Ammon's horn (tissue), 1 donor: ENCODE measurements around the gene FHOD3.
"Not testable (repeated sequence)": the region's sequence is repeated elsewhere in the genome, so short reads cannot be mapped to it uniquely, and the experiment has no call there.

Experiments used
- DNase-seq: peaks from one replicate; pipeline ENCODE4 v3.0.0-alpha.2; 2016; ENCODE audit warnings: low spot score

FHOD3 gene

GRCh38 chr18:36350251-36350651 is 52.7 kb downstream of the FHOD3 start:
- no peak for DNase-seq

GRCh38 chr18:36350839-36351469 is 53.4 kb downstream of the FHOD3 start:
- DNase-seq = no peak

DNA sequence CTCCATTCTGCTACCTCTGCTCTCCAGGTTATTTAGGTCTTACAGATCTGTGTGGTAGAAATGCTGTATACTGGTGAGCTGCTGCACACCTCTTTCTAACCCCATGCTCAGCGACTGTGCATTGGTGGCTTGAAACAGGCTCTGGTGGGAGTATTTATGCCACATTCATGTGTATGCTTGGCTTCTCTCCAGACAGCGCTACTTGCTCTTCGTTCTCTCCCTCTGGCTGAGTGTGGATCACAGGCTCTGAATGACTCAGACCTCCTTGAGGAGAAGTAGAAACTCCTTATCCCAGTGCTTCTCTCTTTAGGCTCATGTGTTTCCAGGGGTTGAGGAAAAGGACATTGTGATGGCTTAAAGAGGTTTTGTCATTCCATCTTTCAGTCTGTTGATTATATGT is 54.9 kb downstream of the FHOD3 start:
- DNase-seq = peak; percentile 62

DNA sequence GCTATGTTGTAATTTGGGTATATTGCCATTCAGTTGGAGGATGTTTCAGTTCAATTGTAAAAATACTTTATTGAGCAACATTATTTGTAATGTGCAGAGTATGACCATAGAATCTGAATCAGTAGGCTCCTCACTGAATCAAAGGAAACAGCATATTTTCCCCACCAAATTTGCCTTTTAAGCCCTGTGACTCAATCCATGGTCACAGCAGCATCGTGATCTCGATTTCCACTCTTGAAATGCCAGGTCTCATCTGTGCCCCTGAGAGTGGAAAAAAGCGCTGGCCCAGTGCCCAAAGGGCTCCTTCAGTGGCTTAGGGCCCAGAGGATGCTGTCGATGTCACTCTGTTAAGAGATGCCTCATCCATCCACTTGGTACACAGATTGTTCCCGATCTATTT is 57.5 kb downstream of the FHOD3 start:
- no peak for DNase-seq

DNA sequence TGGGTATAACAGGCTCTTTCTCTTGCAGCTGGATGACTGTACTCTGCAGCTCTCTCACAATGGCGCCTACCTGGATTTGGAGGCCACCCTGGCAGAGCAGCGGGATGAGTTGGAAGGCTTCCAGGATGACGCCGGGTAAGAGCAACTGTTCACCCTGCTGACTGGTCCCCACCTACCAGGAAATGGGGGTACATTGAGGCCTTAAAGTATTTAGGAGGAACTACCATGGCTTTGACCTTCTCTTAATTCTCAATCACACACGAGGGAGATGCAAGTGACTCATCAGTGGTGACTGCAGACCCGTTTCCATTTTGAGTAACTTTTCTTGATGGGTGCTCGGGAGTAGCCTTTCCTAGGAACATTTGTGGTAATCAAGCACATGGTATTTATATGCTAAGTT is 58.0 kb downstream of the FHOD3 start:
- no peak for DNase-seq

DNA sequence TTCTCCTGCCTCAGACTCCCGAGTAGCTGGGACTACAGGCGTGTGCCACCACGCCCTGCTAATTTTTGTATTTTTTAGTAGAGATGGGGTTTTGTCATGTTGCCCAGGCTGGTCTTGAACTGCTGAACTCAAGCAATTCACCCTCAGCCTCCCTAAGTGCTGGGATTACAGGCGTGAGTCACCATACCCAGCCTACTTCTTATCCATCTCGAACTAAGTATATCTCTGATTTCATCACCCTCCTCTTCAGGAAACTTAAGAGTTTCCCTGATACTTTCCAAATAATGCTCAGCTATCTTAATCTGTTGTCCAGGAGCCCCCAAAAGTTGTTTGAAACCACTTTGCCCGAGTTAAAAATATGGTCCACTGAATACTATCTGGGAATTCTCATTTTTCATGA is 59.2 kb downstream of the FHOD3 start:
- not testable (repeated sequence) for DNase-seq

GRCh38 chr18:36358141-36358540 is 60.6 kb downstream of the FHOD3 start:
- DNase-seq = no peak

DNA sequence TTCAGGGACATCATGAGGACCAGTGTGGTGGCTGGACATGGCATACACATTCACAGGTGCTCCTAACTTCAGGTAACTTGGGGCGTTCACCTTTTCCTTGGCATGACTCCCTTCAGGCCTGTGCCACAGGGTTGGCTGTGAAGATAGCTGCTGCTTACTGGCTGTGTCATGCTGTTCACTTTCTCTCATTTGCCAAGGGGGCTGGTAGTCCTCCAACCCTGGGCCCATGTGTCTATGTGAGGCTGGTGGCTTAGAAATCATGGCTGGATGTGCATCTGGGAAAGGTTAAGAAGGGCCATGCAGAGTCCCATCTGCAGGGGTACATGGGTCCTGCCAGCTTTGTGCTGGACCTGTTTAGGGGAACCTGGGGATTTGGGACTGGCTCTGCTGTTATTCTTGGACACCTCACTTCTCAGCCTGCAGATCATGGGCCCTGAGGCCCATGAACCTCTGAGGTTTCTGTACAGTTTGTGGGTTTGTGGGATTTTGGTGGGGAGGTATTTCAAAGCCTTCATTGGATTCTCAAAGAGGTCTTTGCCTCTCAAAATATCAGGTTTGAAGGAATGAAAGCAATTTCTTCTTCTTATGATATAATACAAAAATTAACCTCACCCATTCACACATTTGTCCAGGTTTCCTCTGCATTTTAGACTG is 62.9 kb downstream of the FHOD3 start:
- DNase-seq = no peak

DNA sequence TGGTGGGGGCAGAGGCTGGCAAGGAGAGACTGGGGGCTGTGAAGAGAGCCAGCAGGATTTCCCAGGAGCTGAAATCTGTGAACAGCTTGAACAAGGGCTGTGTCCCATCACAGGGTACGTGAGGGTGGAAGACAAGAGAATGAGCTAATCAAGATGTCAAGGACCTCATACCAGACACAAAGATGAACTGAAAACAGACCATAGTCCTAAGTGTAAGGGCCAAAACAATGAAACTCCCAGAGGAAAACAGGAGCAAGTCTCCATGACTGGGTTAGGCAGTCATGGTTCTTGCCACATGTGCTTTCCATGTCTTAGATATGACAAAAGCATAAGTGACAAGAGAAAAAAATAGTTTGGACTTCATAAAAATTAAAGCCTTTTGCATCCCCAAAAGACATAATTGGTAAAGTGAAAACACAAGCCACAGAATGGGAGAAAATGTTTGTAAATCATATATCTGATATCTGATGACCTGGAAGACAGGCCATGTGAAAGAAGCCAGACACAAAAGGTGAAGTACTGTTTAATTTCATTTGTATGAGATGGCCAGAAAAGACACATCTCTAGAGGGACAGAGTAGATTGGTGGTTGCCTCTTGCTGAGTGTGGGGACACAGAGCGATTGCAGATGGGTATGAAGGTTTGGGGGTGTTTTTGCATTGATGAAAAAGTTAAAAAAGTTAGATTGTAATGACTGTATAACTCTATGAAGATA is 67.6 kb downstream of the FHOD3 start:
- no peak for DNase-seq

DNA sequence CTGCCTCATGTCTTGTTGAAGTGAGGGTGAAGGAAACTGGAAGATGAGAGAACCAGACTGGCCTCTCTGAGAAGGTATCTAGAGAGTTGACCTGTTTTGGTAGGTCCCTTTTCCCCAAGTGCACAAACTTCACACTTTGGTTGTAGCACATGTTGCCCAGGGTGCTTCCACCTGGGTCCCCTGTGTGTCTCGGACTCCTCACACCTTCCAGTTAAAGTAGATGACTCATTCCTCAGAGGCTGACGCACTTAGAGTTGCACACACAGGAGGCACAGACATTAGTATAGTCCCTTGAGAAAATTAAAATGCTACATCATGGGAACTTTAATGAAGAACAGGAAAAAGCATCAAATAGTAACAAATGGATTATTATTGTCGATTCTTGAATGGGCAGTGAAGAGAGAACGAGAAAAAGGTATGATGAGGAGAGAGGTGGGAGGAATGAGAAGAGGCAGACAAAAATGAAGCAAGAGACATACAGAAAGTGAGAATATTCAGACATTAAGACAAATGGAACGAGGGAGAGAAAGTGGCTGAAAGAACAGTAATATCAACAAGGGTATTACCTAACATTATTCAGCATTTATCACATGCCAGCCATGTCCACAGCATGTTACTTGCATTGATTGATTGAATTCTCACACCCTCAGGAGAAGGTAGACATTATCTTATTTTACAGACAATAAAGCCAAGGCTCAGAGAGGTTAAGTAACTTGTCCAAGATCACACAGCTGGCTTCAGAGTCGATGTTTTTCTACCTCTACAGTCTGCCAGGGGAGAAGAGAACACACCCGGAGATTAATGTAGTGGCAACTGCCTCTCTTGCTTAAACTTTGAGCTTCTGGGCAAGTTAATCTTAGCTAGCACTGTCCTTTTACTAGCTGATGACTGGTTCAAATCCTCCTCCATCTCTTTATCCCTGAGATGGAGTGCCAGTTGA is 68.6 kb downstream of the FHOD3 start:
- DNase-seq = no peak

DNA sequence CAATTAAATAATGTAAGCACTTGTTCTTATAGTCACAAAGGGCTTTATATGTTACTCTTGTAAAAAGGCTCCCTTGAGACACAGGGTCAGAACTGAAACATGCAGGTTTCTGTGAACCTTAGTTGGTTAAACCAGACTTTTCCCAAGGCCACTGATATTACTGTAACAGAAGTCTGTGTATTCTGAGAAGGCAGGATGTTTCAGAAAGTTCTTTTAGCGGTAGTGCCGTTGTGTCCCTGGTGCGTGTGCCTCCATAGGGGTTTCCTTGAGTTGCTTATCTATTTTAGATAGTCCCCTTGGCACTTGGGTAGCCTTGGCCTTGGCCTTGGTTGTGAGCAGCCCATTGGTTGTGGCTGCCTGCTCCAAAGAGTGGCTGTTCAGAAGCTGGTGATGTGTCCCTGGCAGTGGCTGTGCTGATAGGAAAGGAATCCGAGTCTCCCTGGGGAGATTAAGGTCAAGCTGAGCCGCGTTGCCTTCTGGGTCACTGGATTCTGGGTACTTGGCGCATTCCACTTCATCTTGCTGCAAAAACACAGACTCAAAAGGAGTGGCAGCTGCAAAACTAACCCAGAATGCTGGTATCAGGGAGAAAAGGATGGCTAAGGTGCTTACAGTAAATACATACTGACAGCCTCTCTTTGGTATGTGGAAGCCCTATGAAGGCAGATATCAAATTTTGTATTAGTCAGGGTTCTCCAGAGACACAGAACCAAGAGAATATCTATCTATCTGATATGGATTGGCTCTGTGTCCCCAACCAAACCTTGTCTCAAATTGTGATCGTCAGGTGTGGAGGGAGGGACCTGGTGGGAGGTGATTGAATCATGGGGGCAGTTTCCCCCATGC is 69.7 kb downstream of the FHOD3 start:
- DNase-seq = no peak

DNA sequence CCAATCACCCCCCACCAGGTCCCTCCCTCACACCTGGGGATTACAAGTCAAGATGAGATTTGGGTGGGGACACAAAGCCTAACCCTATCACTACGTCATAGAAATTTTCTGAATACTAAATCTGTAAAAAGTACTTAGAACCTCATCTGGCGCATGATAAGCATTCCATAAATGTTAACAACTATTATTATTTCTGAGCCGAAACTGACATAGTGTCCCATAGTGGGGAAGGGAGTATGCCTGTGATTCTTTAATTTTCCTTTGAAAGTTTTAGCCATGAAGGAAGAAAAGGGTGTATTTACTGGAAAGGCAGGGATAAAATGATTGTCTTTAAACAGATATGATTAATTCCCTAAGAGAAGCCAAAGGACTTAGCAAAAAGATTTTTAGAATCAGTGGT is 71.4 kb downstream of the FHOD3 start:
- no peak for DNase-seq

DNA sequence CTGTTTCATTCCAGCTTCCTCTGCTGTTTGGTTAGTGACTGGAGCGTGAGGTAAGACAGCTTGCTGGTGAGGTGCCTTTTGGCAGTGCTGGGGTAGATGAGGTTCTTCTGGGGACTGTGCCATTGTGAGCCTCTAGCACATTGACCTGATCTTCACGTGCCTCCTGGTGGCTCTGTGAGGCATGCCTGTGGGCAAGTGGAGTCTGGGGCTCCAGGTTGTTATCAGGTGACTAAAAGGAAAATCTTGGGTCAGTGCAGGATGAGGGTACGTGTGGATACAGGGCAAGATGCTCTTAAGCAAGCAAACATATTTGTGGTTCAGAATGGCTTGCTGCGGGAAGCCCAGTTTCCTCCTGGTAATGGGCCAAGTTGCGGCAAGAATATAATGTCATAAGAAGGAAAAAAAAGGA is 75.4 kb downstream of the FHOD3 start:
- DNase-seq = no peak

- DNase-seq = no peak
Observed at GRCh38 chr18:36374262-36374661, 76.7 kb downstream of the FHOD3 start.

DNA sequence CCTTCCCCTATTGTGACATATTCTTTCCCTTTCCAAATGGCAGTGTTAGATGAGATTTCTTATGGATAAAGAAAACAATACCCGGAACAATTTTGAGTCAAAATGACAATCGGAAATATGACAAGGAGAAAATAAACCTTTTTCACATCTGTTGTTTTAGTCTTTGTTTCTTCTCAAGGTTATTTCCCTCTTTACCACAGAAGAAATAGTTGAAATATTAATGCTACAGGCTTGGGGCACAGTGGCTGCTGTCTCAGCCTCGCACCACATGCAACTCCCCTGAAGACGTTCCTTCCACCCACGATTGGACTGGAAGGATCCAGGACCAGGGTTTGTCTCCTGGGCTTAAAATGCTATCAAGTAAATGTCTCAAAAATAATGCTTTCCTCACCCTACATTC is 77.6 kb downstream of the FHOD3 start:
- no peak for DNase-seq

GRCh38 chr18:36376361-36376760 is 78.8 kb downstream of the FHOD3 start:
- no peak for DNase-seq

DNA sequence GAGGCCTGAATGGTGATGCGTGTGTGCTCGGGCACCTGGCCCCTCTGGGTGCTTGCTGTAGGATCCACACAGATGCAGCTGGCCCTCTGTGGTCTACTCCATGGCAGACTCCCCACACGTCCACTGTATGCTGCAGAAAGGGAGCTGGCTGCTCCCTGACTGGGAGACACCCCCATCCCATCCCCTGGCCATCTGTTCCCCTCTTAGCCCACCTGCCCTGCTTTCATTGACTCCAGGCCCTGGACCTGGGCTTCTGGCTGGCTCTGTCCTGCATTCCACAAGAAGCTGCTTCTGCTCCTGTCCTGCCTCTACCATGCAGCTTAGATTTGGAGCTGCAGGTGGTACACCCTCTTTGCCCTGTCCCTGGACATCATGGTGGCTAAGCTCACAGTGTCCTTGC is 80.1 kb downstream of the FHOD3 start:
- no peak for DNase-seq

GRCh38 chr18:36378205-36378604 is 80.7 kb downstream of the FHOD3 start:
- no peak for DNase-seq

- no peak for DNase-seq
Observed at GRCh38 chr18:36379435-36379984, 82.0 kb downstream of the FHOD3 start.

DNA sequence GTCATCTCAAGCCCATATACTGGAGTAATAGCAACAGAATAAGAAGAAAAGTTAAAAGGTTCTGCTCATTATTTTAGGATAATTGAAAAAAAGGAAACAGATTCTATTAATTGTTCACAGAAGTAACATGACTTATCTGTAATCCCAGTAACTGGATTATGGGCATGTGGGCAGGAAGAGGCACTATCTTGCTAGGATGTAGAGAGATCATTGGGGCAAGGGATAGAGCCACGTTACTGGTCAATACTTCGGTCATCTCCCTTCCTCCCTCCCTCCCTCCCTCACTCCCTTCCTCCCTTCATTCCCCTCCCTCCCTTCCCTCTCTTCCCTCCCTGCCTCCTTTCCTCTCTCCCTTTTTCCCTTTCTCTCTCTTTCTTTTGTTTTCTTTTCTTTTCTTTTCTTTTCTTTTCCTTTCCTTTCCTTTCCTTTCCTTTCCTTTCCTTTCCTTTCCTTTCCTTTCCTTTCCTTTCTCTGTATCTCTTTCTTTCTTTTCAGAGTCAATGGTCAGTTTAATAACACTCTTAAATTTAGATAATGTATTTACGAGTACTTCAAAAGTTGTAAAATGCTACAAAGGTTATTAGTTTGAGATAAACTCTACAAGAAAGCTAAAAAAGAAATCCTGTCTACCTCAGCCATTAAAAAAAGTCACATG is 82.8 kb downstream of the FHOD3 start:
- DNase-seq = no peak

- DNase-seq = peak; percentile 45
Observed at GRCh38 chr18:36381075-36381474, 83.6 kb downstream of the FHOD3 start.
